Upper lobe of right lung (tissue), 1 donor: ENCODE data around the gene SF3A2. TPM values are rescaled to one million over a fixed set of nuclear protein-coding genes. Genes with fewer than 3 reads are reported as not detected.

Experiments
- ATAC-seq: fragments of 200-7000 bp; cut with Tn5 transposase; one replicate; pipeline ENCODE4 v1.9.1; 2020; ENCODE audit warnings: mild to moderate bottlenecking, moderate library complexity
- DNase-seq: peaks from one replicate; pipeline ENCODE4 v3.0.0-alpha.2; 2020
- H3K27ac ChIP-seq: fragments of 200-600 bp; one replicate; pipeline ENCODE4 v1.8.0; 2022
- H3K27me3 ChIP-seq: fragments of 200-600 bp; one replicate; pipeline ENCODE4 v1.8.0; 2022; ENCODE audit warnings: mild to moderate bottlenecking
- H3K36me3 ChIP-seq: fragments of 200-600 bp; one replicate; pipeline ENCODE4 v1.8.0; 2022
- H3K4me1 ChIP-seq: fragments of 200-600 bp; one replicate; pipeline ENCODE4 v1.8.0; 2022
- H3K4me3 ChIP-seq: fragments of 200-600 bp; one replicate; pipeline ENCODE4 v1.8.0; 2022; ENCODE audit warnings: mild to moderate bottlenecking
- H3K9me3 ChIP-seq: fragments of 200-600 bp; one replicate; pipeline ENCODE4 v1.8.0; 2022
- CTCF ChIP-seq: fragments of 200-600 bp; IDR thresholded peaks from one replicate; pipeline ENCODE4 v1.8.0; 2022; ENCODE audit warnings: antibody characterized with exemption
- intact Hi-C: fragments of 100-400 bp; cut with DNase I; formaldehyde crosslinking; loops from one replicate; pipeline ENCODE4 v1.11.0; 2022
- total RNA-seq: library from RNA; stranded (reverse); fragmentation: NEBNext Ultra II Directional; extraction: Animal tissue kit (Norgen Biotek cat#: 25700); gene quantifications from one replicate; pipeline ENCODE4 v1.2.1, GENCODE V29; 2021
- donor health status: DM: no; HTN: yes; CAD: no; lungs with severe emphysema.

Gene SF3A2
- total RNA-seq, 1 donor from 2014 or later, result 67.1 TPM

DNA sequence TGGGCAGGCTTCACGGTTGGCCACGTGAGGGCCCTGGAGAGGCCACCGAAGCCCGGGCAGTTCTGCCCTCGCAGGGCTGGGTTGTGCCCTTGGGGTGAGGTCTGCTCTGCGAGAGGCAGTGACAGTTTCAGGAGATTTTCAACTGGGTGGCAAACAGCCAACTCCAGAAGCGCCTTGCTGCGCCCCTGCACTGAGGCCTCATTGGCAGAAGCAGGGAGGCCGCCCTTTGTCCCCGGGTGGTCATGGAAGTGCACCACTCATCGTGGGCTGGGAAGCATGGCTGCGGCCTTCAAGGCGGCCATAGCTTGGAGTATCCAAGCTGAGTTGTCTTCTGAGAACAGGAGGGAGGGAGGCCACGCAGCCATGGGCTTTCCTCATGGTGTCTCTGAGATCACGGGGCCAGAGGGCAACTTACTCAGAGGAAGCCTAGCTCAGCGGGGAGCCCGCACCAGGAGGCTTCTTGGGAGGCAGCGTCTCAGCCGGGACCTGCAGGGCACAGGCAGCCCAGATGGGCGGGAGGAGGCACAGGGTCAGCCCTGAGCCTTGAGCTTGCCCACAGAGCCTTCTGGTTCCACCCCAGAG, 15.3 kb upstream of the SF3A2 start:
- Histone ChIP-seq H3K27me3 (no peaks in the 10 kb centered on the region), H3K36me3 (peaks cover 88% of the 10 kb centered on the region), H3K9me3 (no peaks in the 10 kb centered on the region), H3K4me1 (no peaks in the 10 kb centered on the region), H3K27ac (no peak overlapping the region), H3K4me3 (no peak overlapping the region)
- TF ChIP-seq CTCF, result no peak
- DNase-seq (no peak), ATAC-seq (no peak)
- intact Hi-C loops, result loop anchor here (10.0 kb wide), 1 partner anchor 67 kb away; the partner anchor contains the start of gene AP3D1

DNA sequence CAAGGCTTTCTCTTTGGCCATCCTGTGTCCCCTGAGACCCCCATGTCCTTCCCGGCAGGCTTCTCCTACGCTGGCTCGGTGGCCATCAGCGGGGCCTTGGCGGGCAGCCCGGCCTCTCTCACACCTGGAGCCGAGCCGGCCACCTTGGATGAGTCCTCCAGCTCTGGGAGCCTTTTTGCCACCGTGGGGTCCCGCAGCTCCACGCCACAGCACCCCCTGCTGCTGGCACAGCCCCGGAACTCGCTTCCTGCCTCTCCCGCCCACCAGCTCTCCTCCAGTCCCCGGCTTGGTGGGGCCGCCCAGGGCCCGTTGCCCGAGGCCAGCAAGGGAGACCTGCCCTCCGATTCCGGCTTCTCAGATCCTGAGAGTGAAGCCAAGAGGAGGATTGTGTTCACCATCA, 14.7 kb upstream of the SF3A2 start:
- no peak for DNase-seq
- TF ChIP-seq CTCF, result peak; percentile 17
- Histone ChIP-seq H3K4me1 (no peaks in the 10 kb centered on the region), H3K27ac (no peak overlapping the region), H3K4me3 (no peak overlapping the region), H3K9me3 (no peaks in the 10 kb centered on the region), H3K36me3 (peaks cover 88% of the 10 kb centered on the region), H3K27me3 (no peaks in the 10 kb centered on the region)
- no peak for ATAC-seq
- intact Hi-C loops, result loop anchor here (10.0 kb wide), 1 partner anchor 67 kb away; the partner anchor contains the start of gene AP3D1

- no peaks in the 10 kb centered on the region for H3K9me3 ChIP-seq
- no peak for TF ChIP-seq CTCF
- no peak overlapping the region for H3K27ac ChIP-seq
- DNase-seq (no peak), ATAC-seq (no peak)
- no peaks in the 10 kb centered on the region for H3K4me1 ChIP-seq
- H3K4me3 ChIP-seq, result no peak overlapping the region
- intact Hi-C loops, result loop anchor here (10.0 kb wide), 1 partner anchor 69 kb away; the partner anchor contains the start of gene AP3D1
- peaks cover 83% of the 10 kb centered on the region for H3K36me3 ChIP-seq
- H3K27me3 ChIP-seq, result no peaks in the 10 kb centered on the region
These were observed 13.2 kb upstream of the SF3A2 start for GRCh38 chr19:2223391-2223790.

- Histone ChIP-seq H3K27me3 (no peaks in the 10 kb centered on the region), H3K4me3 (no peak overlapping the region), H3K36me3 (peaks cover 82% of the 10 kb centered on the region), H3K4me1 (no peaks in the 10 kb centered on the region), H3K9me3 (no peaks in the 10 kb centered on the region), H3K27ac (no peak overlapping the region)
- ATAC-seq (no peak), DNase-seq (no peak)
- no peak for TF ChIP-seq CTCF
- intact Hi-C loops, result loop anchor here (10.0 kb wide), 1 partner anchor 69 kb away; the partner anchor contains the start of gene AP3D1
These were observed 12.7 kb upstream of the SF3A2 start for GRCh38 chr19:2223959-2224358.

- H3K27ac ChIP-seq, result no peak overlapping the region
- ATAC-seq (no peak), DNase-seq (no peak)
- H3K4me1 ChIP-seq, result no peaks in the 10 kb centered on the region
- no peaks in the 10 kb centered on the region for H3K27me3 ChIP-seq
- intact Hi-C loops, result loop anchor here (10.0 kb wide), 1 partner anchor 70 kb away; the partner anchor contains the start of gene AP3D1
- H3K9me3 ChIP-seq, result no peaks in the 10 kb centered on the region
- TF ChIP-seq CTCF, result no peak
- H3K4me3 ChIP-seq, result no peak overlapping the region
- H3K36me3 ChIP-seq, result peaks cover 82% of the 10 kb centered on the region
These were observed 11.8 kb upstream of the SF3A2 start for GRCh38 chr19:2224754-2225349.
